ENCODE measurements around the gene IFNLR1. TPM values are rescaled to one million over a fixed set of nuclear protein-coding genes. Genes with fewer than 3 reads are reported as not detected.

IFNLR1 gene
- total RNA-seq, 1 experiment from 2014 or later = 11.7 TPM

- no peak for DNase-seq (ENCODE audit: low read depth)
Measured at GRCh38 chr1:24105368-24106160, 81.5 kb downstream of the IFNLR1 start.

- DNase-seq (ENCODE audit: low read depth) = no peak
Measured at GRCh38 chr1:24104854-24105253, 82.2 kb downstream of the IFNLR1 start.

Other genes starting within 250 kb of the IFNLR1 start
- 111 and 115 TPM in 2 replicates for gene PNRC2, start 227.5 kb downstream of the IFNLR1 start, total RNA-seq (2014; rRNA removed; shearing (Covaris generic))
- gene SRSF10, start 207.0 kb downstream of the IFNLR1 start, total RNA-seq (2014; rRNA removed; shearing (Covaris generic)) = 99.5 and 107 TPM in 2 replicates
- under 0.01 and 0.12 TPM in 2 replicates for gene MYOM3, start 75.2 kb downstream of the IFNLR1 start, total RNA-seq (2014; rRNA removed; shearing (Covaris generic))
- 1.6 and 2.3 TPM in 2 replicates for gene IL22RA1, start 44.1 kb downstream of the IFNLR1 start, total RNA-seq (2014; rRNA removed; shearing (Covaris generic))
- not detected in 2 replicates for gene GRHL3, start 132.1 kb upstream of the IFNLR1 start, total RNA-seq (2014; rRNA removed; shearing (Covaris generic))
- gene STPG1, start 226.5 kb upstream of the IFNLR1 start, total RNA-seq (2014; rRNA removed; shearing (Covaris generic)) = 8.6 and 11.8 TPM in 2 replicates
- gene NIPAL3, start 228.5 kb upstream of the IFNLR1 start, total RNA-seq (2014; rRNA removed; shearing (Covaris generic)) = 17.5 TPM in 2 replicates

Measured in RPMI7951 (cell line).